ENCODE data around the gene GLP2R. TPM values are rescaled to one million over a fixed set of nuclear protein-coding genes. Genes with fewer than 3 reads are reported as not detected.

GLP2R gene
- total RNA-seq, 3 donors from 2014 or later = 5.8 to 28.2 (median 7.4) TPM

DNA sequence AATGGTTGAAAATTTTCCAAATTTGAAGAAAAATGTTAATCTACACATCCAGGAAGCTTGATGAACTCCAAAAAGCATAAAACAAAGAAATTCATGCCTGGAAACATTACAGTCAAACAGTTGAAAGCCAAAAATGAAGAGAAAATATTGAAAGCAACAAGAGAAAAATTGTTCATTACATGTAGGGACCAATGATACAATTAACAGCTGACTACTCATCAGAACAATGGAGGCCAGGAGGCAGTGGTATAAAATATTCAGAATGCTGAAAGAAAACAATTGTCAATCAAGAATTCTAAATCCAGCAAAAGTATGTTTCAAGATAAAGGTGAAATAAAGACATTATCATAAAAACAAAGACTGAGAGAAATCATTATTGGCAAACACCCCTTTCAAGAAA lies 57.7 kb downstream of the GLP2R start:
- H3K36me3 ChIP-seq (ENCODE audit: low read depth) = no peaks in the 10 kb centered on the region
- TF ChIP-seq, protein P1, sequence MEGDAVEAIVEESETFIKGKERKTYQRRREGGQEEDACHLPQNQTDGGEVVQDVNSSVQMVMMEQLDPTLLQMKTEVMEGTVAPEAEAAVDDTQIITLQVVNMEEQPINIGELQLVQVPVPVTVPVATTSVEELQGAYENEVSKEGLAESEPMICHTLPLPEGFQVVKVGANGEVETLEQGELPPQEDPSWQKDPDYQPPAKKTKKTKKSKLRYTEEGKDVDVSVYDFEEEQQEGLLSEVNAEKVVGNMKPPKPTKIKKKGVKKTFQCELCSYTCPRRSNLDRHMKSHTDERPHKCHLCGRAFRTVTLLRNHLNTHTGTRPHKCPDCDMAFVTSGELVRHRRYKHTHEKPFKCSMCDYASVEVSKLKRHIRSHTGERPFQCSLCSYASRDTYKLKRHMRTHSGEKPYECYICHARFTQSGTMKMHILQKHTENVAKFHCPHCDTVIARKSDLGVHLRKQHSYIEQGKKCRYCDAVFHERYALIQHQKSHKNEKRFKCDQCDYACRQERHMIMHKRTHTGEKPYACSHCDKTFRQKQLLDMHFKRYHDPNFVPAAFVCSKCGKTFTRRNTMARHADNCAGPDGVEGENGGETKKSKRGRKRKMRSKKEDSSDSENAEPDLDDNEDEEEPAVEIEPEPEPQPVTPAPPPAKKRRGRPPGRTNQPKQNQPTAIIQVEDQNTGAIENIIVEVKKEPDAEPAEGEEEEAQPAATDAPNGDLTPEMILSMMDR (IDR thresholded peaks at IDR 0.05) = no peak
- peaks cover 16% of the 10 kb centered on the region for H3K9me3 ChIP-seq
- no peak for ATAC-seq
- H3K4me1 ChIP-seq (ENCODE audit: low read depth) = no peaks in the 10 kb centered on the region
- no peak overlapping the region for H3K4me3 ChIP-seq
- DNase-seq = no peak
- intact Hi-C loops (cut with DNase I, micrococcal nuclease) = no loop called here

DNA sequence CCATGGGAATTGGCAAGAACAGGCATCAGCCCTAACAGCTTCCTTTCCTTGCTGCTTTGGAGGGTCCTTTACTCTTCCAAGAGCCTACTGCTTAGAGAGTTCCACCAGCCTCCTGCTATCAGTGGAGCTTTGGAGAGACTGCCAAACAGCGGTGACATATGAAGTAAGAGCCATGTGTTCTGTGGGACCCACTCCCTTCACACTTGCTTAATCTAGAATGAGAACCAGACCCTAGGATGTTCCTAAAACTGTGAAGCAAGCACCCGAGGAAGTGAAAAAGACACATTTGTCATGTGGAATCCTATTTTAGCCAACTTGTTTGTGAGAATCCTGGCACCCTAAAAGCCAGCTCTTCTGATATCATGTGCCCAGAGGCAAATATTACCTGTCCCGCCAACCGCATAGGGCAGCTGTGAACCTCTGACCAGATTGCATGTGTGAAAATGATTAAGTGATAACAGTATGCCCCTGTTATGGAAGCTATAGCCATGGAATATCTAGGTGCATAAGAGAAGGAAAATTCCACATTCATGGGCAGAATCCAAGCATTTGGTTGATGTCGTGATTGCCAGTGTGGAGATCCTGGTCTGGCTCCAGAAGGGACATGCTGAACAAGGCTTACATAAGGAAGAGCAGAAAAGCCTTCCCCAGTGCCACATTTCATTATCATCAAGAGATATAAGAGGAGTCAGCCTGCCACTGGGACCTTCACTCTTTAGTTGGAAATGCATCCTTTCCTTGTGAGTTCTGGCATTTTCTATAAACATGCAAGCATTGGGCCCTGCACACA lies 60.6 kb downstream of the GLP2R start:
- no peak overlapping the region for H3K4me3 ChIP-seq
- ATAC-seq (no peak), DNase-seq (no peak)
- H3K4me1 ChIP-seq (ENCODE audit: low read depth) = no peaks in the 10 kb centered on the region
- TF ChIP-seq, protein P1 (IDR thresholded peaks at IDR 0.05) = no peak
- intact Hi-C loops (cut with DNase I, micrococcal nuclease) = no loop called here
- H3K9me3 ChIP-seq = peaks cover 16% of the 10 kb centered on the region
- no peaks in the 10 kb centered on the region for H3K36me3 ChIP-seq (ENCODE audit: low read depth)

DNA sequence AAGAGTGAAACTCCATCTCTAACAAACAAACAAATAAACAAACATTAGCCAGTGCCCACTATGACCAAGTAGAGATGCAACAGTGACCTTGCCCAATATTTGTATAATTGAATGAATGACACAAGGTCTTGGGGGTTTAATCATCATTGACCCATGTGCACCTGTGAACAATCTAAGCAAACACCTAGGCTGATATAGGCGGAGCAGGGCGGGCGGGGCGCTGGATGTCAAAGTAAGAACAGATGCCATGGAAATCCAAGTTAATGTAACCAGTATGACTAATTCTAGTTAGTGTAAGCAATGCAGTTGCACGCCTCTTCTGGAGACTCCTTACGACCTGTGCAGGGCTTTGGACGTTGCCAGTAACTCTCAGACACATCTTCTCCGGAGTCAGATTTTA lies 61.8 kb downstream of the GLP2R start:
- H3K4me1 ChIP-seq (ENCODE audit: low read depth) = no peaks in the 10 kb centered on the region
- intact Hi-C loops (cut with DNase I, micrococcal nuclease) = no loop called here
- H3K9me3 ChIP-seq = peaks cover 16% of the 10 kb centered on the region
- H3K4me3 ChIP-seq = no peak overlapping the region
- DNase-seq (no peak), ATAC-seq (no peak)
- H3K36me3 ChIP-seq (ENCODE audit: low read depth) = no peaks in the 10 kb centered on the region
- TF ChIP-seq, protein P1 (IDR thresholded peaks at IDR 0.05) = no peak

DNA sequence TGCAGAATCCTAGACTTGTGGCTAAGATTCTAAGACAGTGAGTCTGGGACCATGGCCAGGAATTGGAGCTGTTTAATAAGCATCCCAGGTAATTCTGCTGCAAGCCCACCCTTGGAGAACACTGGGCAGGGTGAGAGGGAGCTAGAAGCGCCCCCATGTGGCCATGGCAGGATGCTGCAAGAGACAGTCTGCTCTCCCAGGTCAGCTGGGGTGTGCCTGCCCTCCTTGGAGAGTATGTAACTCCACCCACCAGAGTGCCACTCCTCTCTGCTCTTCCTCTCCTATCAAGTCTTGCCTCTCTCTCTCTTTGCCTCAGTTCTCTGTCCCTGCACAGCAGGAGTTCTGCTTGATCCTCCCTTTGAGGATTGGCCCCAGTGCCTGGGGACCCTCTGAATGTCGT lies 64.4 kb downstream of the GLP2R start:
- DNase-seq (no peak), ATAC-seq (peak; percentile 72)
- H3K4me3 ChIP-seq = no peak overlapping the region
- TF ChIP-seq, protein P1 (IDR thresholded peaks at IDR 0.05) = no peak
- intact Hi-C loops (cut with DNase I, micrococcal nuclease) = no loop called here
- H3K36me3 ChIP-seq (ENCODE audit: low read depth) = no peaks in the 10 kb centered on the region
- H3K9me3 ChIP-seq = no peaks in the 10 kb centered on the region
- H3K4me1 ChIP-seq (ENCODE audit: low read depth) = no peaks in the 10 kb centered on the region

DNA sequence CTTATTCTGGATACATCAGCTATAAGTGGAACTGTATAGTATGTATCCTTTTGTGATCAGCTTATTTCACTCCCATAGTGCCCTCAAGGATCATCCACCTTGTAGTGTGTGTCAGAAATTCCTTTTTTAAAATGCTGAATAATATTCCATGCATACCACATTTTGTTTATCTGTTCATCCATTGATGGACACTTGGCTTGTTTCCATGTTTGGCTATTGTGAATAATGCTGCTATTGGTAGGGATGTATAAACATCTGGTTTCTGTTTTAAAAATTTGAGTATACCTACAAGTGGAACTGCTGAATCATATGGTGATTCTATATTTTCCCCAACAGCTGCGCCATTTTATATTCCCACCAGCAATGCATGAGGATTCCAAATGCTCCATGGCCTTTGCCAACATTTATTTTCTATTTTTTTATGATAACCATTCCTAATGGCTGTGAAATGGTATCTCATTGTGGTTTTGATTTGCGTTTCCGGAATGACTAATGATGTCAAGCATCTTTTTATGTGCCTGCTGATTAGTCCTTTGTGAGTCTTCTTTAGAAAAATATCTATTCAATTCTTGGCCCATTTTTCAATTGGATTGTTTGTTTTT lies 67.8 kb downstream of the GLP2R start:
- intact Hi-C loops (cut with DNase I, micrococcal nuclease) = no loop called here
- Histone ChIP-seq H3K36me3 (ENCODE audit: low read depth) (no peaks in the 10 kb centered on the region), H3K4me3 (no peak overlapping the region), H3K4me1 (ENCODE audit: low read depth) (no peaks in the 10 kb centered on the region), H3K9me3 (no peaks in the 10 kb centered on the region)
- ATAC-seq (no peak), DNase-seq (no peak)
- TF ChIP-seq, protein P1 (IDR thresholded peaks at IDR 0.05) = no peak

All from mucosa of descending colon (tissue), 3 donors.